Rectal smooth muscle tissue (tissue), 1 donor: ENCODE data around the gene MAPKAPK2.

Experiments used
- H3K27ac ChIP-seq: one replicate; pipeline ENCODE4 v1.7.0; 2013; ENCODE audit warnings: low read depth, low read length, inconsistent platforms
- H3K27me3 ChIP-seq: one replicate; pipeline ENCODE4 v1.7.0; 2013; ENCODE audit warnings: low read length; ENCODE audit not compliant: control insufficient read depth, insufficient read depth
- H3K36me3 ChIP-seq: one replicate; pipeline ENCODE4 v1.7.0; 2013; ENCODE audit warnings: low read length; ENCODE audit not compliant: control insufficient read depth, insufficient read depth
- H3K4me1 ChIP-seq: one replicate; pipeline ENCODE4 v1.7.0; 2013; ENCODE audit warnings: low read length; ENCODE audit not compliant: control insufficient read depth, insufficient read depth
- H3K4me3 ChIP-seq: one replicate; pipeline ENCODE4 v1.7.0; 2013; ENCODE audit warnings: low read length
- H3K9ac ChIP-seq: one replicate; pipeline ENCODE4 v1.7.0; 2013; ENCODE audit warnings: low read length

MAPKAPK2 gene

DNA sequence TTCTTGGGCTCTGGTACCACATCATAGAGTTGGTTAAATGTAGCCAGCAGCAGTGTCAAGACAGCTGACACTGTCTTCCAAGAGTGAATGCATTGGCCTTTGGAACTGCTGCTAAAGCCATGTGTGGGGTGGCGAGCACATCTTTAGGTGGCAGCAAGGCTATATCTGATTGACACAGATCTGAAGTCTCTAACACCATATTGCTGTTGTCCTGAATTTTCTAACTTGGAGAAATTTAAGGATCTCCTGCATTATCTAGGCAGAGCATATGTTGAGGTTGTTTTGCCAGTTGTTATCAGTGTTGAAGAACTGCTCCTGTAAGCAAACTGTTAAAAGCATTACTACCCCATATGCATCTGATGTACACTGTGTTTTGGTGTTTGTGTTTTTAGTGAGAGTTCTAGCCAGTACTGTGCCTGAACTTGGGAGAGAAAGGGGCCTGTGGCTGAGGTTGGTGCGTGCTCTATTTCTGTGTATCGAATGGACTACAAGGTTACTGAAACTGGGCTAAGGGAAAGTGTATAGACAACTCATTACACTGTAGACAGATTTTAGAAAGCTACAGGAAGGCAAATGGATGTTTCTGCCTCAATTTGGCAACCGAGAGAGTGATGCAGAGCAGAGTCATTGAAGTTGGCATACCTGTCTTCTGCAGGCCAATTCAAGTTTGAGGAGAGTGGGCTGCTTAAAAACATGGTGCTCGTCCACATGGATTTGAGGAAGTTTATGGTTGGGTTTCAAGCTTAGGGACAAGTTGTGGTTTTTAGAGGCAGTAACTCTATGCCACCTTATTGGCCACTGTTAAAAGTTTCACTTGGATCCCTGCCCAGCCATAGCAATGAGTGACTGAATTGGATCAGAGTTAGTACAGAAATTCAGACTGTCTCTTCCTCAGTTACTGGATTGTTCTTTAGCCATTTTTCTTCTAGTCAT is 32.5 kb upstream of the MAPKAPK2 start:
- Histone ChIP-seq H3K36me3 (no peaks in the 10 kb centered on the region), H3K9ac (no peak overlapping the region), H3K27ac (no peak overlapping the region), H3K4me3 (no peak overlapping the region), H3K4me1 (no peaks in the 10 kb centered on the region), H3K27me3 (no peaks in the 10 kb centered on the region)

DNA sequence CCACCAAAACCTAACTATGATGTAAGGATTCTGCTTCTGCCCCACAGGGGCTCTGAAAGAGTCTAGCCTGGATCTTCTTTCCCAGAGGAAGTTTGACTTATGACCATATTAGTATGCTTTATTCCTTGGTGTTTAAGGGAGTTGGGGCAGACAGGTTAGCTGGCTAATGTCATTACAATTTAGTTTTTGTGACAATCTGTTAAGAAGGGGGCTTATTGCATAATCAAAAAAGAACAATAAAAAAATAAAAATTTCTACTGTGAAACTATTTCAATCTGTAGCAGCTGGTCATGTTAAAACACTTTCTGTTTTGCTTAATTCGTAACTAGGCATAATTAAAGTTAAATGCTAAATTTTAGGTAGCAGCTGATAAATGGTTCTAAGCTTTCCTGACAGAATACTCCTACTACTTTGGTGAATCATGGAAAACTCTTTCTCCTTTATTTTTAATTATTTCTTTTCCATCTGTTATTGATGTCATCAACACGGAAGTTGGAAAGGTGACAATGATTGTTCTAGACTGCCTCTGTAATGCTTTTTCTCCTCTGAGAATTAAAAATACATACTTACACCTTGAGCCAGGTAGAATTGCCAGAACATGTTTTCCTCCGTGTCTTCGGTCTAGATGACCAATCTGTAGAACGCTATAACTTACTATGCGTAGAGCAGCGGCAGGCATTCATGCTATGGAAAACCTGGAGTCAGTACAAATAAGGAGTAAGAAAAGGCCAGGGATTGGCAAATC is 30.8 kb upstream of the MAPKAPK2 start:
- Histone ChIP-seq H3K4me1 (no peaks in the 10 kb centered on the region), H3K4me3 (no peak overlapping the region), H3K27ac (no peak overlapping the region), H3K36me3 (no peaks in the 10 kb centered on the region), H3K27me3 (peaks cover 3% of the 10 kb centered on the region), H3K9ac (no peak overlapping the region)

DNA sequence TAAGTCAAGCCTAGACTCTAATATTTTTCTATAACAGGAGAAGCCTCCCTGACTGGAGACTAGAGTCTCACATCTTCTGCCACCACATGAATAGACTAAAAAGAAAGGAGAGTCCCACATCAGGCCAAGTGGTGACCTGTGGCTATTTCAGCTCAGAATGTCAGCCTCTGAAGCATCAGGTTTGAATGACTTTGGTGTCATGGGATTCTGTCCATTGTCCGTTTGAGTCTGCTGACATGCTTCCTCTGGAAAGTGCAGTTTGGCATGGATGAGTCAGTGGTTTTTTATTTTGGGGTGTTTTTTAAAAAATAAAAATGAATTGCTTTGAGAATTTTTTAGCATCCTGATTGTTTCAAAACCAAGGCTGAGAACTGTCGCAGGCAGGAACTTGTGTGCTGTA is 29.9 kb upstream of the MAPKAPK2 start:
- no peak overlapping the region for H3K27ac ChIP-seq
- no peaks in the 10 kb centered on the region for H3K4me1 ChIP-seq

DNA sequence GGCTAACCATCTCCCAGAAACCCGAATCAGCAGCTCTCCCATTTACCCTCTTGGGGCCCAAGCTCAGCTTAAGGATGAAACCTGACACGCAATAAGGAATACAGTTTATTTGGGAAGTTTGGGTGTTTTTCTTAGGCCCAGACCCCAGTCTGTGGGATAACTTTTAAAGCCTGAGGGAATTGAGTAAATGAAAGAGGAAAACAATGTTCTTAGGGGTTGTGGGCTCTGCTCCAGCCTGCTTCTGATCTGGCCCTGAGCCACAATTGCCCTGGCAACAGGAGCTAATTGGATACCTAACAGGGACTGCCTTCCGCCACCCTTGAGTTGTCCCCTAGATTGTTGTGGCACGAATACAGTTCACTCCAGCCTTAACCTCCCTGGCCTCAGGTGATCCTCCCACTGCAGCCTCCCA is 29.2 kb upstream of the MAPKAPK2 start:
- Histone ChIP-seq H3K4me1 (no peaks in the 10 kb centered on the region), H3K27me3 (peaks cover 3% of the 10 kb centered on the region), H3K4me3 (no peak overlapping the region), H3K27ac (no peak overlapping the region), H3K9ac (no peak overlapping the region), H3K36me3 (no peaks in the 10 kb centered on the region)

More for the DNA sequence above, 29.9 kb upstream of the MAPKAPK2 start:
- Histone ChIP-seq H3K4me3 (no peak overlapping the region), H3K27me3 (peaks cover 3% of the 10 kb centered on the region), H3K9ac (no peak overlapping the region), H3K36me3 (no peaks in the 10 kb centered on the region)

DNA sequence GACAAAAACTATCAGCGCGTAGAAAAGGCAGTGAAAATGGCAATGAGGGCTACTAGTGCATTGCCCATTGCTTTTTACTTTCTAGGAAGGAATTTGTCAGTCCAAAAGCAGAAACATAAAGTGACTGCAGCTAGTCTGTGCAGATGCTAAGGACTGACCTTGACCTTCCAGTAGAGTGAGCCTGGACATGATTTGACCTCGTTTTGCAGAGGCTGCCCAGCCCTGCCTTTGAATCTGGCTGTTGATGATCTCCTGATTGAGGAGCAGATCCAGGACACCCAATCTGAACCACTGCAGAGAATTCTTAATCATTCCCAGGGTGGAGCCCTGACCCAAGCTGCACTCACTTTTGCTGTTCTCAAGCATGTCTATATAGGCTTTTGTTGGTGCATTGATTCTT is 27.8 kb upstream of the MAPKAPK2 start:
- Histone ChIP-seq H3K36me3 (no peaks in the 10 kb centered on the region), H3K27ac (no peak overlapping the region), H3K9ac (no peak overlapping the region), H3K4me1 (no peaks in the 10 kb centered on the region), H3K4me3 (no peak overlapping the region), H3K27me3 (peaks cover 3% of the 10 kb centered on the region)

DNA sequence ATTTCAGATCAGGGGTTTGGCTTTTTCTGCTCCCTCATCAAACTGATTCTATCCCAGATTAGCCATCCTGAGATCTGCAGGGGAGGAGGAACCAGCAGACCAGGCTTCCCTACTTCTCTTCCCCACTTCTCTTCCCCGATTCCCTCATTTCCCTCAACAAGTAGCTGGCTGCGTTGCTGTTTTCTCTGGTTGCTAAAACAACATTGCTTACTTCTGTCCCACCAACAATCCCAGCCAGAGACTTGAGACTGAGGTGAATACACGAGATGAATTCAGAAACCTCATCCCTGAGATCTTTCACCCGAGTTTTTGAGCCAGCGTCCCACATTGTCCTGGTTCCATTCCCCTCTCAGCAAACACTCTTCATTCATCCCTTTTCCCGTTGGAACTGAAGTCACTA is 27.0 kb upstream of the MAPKAPK2 start:
- no peaks in the 10 kb centered on the region for H3K36me3 ChIP-seq
- no peak overlapping the region for H3K27ac ChIP-seq
- H3K27me3 ChIP-seq, result peaks cover 3% of the 10 kb centered on the region
- H3K9ac ChIP-seq, result no peak overlapping the region
- H3K4me3 ChIP-seq, result no peak overlapping the region
- H3K4me1 ChIP-seq, result no peaks in the 10 kb centered on the region

DNA sequence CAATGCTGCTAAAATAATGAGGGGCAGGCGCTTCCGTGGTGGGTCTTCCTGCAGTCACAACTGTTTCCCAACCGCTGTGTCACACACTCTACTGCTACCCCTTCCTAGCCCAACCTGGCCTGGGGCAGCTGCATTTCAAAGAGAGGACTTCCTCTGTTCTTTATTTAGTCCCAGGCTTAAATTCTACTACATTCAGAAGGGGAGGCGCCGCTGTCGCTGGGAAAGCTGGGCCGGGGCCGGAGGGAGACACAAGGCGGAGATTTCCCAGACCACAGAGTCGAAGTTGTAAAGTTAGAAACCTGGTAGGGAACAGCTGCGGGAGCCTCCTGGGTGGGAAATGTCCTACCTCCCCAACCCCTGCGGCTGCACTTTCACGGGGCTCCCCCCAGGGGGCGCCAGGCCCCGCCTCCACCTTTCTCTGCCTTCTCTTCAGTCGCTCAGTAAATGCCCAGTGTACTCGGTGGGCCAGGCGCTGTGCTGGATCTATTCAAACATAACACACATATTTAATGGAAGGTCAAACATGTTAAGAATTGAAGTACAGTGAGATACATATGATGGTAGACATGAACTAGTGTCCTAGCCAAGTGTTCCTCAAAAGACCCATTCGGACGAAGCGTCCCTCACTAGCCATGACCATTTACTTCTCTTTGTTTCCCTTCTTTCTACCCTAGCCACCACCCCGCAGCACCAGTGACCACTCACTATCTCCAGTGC is 26.3 kb upstream of the MAPKAPK2 start:
- Histone ChIP-seq H3K4me1 (no peaks in the 10 kb centered on the region), H3K36me3 (no peaks in the 10 kb centered on the region), H3K27me3 (peaks cover 3% of the 10 kb centered on the region), H3K9ac (no peak overlapping the region), H3K27ac (no peak overlapping the region), H3K4me3 (no peak overlapping the region)

DNA sequence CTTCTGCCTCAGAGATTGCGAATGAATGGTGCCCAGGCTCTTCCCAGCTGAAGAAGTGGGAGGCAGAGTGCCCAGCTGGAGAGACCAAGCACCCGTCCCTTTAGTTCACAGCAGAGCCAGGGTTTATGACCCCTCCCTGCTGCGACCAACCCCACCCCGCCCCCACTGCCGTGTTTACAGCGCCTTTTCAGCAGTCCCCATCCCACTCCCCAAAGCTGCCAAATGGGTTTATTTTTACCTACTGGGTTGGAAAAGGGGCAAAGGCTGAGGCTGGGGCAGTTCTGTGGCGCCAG is 25.8 kb upstream of the MAPKAPK2 start:
- no peak overlapping the region for H3K9ac ChIP-seq
- peaks cover 3% of the 10 kb centered on the region for H3K4me1 ChIP-seq
- peaks cover 3% of the 10 kb centered on the region for H3K27me3 ChIP-seq
- no peaks in the 10 kb centered on the region for H3K36me3 ChIP-seq
- H3K27ac ChIP-seq, result no peak overlapping the region
- no peak overlapping the region for H3K4me3 ChIP-seq

DNA sequence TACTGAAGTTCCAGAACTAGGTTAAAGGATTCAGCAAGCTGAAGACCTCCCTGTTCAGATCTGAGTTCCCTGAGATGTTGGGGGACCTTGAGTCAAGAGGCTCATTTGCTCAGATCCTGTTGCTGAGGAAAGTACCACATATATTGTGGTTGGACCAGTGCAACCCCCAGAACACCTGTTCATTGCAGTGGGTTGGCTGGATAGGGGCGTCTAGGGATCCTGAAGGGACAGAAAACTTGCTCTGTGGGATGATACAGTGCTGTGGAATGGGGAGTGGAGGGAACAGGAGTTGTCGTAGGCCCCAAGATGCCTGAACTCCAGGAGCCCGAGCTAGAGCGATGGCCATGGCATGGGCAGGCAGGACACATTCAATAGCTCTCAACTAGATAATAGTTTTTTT is 24.6 kb upstream of the MAPKAPK2 start:
- no peak overlapping the region for H3K27ac ChIP-seq
- no peaks in the 10 kb centered on the region for H3K36me3 ChIP-seq
- no peak overlapping the region for H3K4me3 ChIP-seq
- H3K27me3 ChIP-seq, result peaks cover 3% of the 10 kb centered on the region
- no peak overlapping the region for H3K9ac ChIP-seq
- H3K4me1 ChIP-seq, result peaks cover 6% of the 10 kb centered on the region

DNA sequence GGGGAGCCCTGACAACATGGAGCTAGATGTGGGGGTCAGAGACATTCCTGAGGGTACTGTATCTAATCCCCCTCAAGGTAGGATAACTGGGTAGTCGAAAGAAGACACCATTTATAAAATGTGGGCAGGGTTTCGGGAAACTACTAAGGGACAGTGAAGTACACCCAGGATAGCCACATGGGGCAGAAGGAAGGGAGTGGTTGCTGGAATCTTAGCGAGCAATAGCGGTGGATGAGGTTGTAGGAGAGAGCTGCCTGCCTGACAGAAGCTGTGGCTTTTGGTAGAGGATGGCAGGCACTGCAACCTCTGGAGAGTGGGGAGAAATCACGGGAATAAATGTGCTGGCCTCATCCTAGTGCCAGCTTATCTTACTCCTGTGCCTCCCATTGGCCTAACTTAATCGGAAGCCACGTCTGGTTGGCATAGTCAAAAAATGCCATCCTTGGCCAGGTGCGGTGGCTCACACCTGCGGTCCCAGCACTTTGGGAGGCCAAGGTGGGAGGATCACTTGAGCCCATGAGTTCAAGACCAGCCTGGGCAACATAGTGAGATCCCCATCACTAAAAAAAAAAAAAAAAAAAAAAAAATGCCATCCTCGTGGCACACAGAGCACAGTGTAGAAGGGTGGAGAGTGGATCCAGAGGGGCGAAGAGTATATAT is 23.4 kb upstream of the MAPKAPK2 start:
- H3K27me3 ChIP-seq, result peaks cover 3% of the 10 kb centered on the region
- H3K27ac ChIP-seq, result no peak overlapping the region
- H3K4me1 ChIP-seq, result peaks cover 6% of the 10 kb centered on the region
- H3K9ac ChIP-seq, result no peak overlapping the region
- no peaks in the 10 kb centered on the region for H3K36me3 ChIP-seq
- H3K4me3 ChIP-seq, result no peak overlapping the region

DNA sequence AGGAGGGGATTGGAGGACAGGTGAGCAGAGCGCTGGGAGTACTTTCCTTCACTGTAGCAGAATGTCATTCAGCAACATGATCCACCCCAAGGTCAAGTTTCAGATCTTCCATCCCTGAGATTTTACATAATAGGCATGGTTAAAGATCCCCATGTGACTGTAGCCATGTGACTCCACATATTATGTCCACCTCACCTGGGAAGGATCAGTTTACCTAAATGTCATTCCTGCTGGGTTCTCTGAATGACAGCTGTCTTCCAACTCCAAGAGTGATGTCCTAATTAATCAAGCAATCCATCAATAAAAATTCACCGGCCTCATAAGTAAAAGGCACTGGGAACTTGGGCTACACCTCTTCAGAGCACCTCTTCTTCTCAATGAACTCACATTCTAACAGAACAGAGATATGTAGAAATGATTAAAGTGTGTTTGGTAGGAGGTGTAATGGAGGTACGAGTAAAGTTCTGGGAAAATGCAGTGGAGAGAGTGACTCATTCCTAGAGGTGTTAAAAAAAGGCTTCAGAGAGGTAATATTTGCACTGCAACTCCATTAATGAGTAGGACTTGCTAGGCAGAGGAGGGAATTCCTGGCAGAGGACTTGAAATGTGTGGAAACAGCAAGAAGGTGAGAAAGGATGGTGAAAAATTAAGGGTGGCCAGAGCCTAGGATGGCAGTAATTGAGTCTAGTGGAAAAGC is 22.2 kb upstream of the MAPKAPK2 start:
- Histone ChIP-seq H3K9ac (no peak overlapping the region), H3K4me1 (peaks cover 6% of the 10 kb centered on the region)

More for the DNA sequence above, 22.2 kb upstream of the MAPKAPK2 start:
- H3K4me3 ChIP-seq, result no peak overlapping the region
- peaks cover 3% of the 10 kb centered on the region for H3K27me3 ChIP-seq
- H3K27ac ChIP-seq, result no peak overlapping the region
- no peaks in the 10 kb centered on the region for H3K36me3 ChIP-seq
